ENCODE measurements around the gene CTDNEP1.

DNA sequence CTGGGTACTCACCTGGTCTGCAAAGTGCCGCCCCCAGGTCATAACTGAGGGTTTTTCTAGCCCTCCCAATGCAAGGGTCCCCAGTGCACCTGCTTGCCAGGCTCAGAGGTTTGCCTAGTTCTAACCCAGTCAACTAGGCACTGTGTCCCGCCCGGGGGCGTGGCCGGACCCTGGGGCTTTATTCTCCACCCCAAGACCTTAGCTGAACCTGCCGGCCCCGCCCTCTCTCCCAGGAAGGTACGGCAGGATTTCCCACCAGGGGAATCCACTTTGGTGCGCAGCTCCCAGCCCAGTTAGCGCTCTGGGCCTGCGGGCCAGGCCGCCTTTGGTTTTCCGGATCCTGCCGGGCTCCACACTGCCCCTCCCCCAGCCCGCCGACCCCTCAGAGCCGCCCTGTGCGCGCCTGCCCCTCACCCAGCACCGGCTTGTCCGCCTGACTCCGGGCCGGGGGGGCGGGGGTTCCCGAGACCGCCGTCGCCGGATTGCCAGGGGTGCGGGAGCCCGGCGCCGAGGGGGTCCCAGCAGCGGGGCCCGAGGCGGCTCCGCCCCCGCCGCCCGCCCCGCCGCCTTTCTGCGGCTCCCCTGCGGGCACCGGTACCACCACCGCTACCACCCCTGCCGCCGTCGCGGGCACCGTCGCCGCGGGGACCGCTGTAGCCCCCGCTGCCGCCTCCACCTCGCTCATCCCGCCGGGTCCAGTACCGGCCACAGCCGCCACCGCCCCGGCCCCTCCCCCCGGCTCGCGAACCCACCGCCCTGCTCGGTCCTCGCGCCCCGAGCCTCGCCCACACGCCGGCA lies 42.5 kb upstream of the CTDNEP1 start:
- TF ChIP-seq, protein P1, sequence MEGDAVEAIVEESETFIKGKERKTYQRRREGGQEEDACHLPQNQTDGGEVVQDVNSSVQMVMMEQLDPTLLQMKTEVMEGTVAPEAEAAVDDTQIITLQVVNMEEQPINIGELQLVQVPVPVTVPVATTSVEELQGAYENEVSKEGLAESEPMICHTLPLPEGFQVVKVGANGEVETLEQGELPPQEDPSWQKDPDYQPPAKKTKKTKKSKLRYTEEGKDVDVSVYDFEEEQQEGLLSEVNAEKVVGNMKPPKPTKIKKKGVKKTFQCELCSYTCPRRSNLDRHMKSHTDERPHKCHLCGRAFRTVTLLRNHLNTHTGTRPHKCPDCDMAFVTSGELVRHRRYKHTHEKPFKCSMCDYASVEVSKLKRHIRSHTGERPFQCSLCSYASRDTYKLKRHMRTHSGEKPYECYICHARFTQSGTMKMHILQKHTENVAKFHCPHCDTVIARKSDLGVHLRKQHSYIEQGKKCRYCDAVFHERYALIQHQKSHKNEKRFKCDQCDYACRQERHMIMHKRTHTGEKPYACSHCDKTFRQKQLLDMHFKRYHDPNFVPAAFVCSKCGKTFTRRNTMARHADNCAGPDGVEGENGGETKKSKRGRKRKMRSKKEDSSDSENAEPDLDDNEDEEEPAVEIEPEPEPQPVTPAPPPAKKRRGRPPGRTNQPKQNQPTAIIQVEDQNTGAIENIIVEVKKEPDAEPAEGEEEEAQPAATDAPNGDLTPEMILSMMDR (conservative IDR thresholded peaks at IDR 0.05; ENCODE audit: low read depth, low read length): no peak
- TF ChIP-seq MXI1 (IDR thresholded peaks at IDR 0.05; ENCODE audit: borderline replicate concordance, low read depth, low read length): no peak
- TF ChIP-seq SMC3 (IDR thresholded peaks at IDR 0.05; ENCODE audit: low read depth, low read length): no peak
- TF ChIP-seq, protein P2, sequence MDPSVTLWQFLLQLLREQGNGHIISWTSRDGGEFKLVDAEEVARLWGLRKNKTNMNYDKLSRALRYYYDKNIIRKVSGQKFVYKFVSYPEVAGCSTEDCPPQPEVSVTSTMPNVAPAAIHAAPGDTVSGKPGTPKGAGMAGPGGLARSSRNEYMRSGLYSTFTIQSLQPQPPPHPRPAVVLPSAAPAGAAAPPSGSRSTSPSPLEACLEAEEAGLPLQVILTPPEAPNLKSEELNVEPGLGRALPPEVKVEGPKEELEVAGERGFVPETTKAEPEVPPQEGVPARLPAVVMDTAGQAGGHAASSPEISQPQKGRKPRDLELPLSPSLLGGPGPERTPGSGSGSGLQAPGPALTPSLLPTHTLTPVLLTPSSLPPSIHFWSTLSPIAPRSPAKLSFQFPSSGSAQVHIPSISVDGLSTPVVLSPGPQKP (IDR thresholded peaks at IDR 0.05; ENCODE audit: borderline replicate concordance, low read depth, low read length): no peak
- TF ChIP-seq RFX5 (IDR thresholded peaks at IDR 0.05; ENCODE audit: low read depth, low read length): no peak
- no peak for TF ChIP-seq POLR2A (IDR thresholded peaks at IDR 0.05; ENCODE audit: low read depth, low read length)
- no peak for TF ChIP-seq BHLHE40 (IDR thresholded peaks at IDR 0.05; ENCODE audit: low read depth, low read length)
- TF ChIP-seq MAFK (IDR thresholded peaks at IDR 0.05; ENCODE audit: low read depth, low read length): no peak
- TF ChIP-seq, protein P3, sequence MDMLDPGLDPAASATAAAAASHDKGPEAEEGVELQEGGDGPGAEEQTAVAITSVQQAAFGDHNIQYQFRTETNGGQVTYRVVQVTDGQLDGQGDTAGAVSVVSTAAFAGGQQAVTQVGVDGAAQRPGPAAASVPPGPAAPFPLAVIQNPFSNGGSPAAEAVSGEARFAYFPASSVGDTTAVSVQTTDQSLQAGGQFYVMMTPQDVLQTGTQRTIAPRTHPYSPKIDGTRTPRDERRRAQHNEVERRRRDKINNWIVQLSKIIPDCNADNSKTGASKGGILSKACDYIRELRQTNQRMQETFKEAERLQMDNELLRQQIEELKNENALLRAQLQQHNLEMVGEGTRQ (IDR thresholded peaks at IDR 0.05; ENCODE audit: low read depth, low read length): no peak
- TF ChIP-seq MAZ (IDR thresholded peaks at IDR 0.05; ENCODE audit: borderline replicate concordance, low read depth, low read length): no peak
- no peak for TF ChIP-seq RAD21 (IDR thresholded peaks at IDR 0.05; ENCODE audit: low read length)
- no peak for TF ChIP-seq RCOR1 (IDR thresholded peaks at IDR 0.05; ENCODE audit: insufficient replicate concordance, low read length)
- TF ChIP-seq CEBPB (IDR thresholded peaks at IDR 0.05; ENCODE audit: low read depth, low read length): no peak
